ENCODE results near the gene COL6A5. TPM values are rescaled to one million over a fixed set of nuclear protein-coding genes. Genes with fewer than 3 reads are reported as not detected.
"Not testable (repeated sequence)": the region's sequence is repeated elsewhere in the genome, so short reads cannot be mapped to it uniquely, and the experiment has no call there.

COL6A5 gene
- total and polyA plus RNA-seq, 10 donors, result 0.07 to 0.15 TPM; not detected in 8

DNA sequence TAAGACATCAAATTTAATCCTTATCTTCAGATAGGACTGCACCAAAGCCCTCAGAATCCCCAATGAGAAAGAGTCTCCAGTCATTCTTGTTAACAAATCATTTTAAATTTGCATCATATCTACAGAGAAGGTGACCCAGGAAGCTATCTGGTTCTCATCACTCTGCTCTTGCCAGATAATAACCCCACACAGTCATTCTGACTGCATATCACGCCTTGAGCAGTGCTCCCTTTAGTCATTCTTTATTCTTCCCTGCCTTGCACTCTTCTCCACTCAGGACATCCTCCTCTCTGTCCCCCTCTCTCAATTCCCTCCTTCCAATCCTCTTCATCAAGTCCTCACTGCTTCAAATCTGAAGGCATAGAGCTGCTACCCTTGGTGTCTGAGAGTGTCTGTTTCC lies 87.8 kb downstream of the COL6A5 start:
- intact Hi-C loops (cut with DNase I; ENCODE audit: low total_unique reads), result no loop called here
- 67 to 85% (median 71%) methylated on average over 1 of the region's 1 CpG for WGBS, 5 donors
- H3K36me3 ChIP-seq, result no peaks in the 10 kb centered on the region
- TF ChIP-seq POLR2AphosphoS5 (IDR thresholded peaks at IDR 0.05) (no peak), POLR2A (IDR thresholded peaks at IDR 0.05) (no peak)
- TF ChIP-seq, protein P1, sequence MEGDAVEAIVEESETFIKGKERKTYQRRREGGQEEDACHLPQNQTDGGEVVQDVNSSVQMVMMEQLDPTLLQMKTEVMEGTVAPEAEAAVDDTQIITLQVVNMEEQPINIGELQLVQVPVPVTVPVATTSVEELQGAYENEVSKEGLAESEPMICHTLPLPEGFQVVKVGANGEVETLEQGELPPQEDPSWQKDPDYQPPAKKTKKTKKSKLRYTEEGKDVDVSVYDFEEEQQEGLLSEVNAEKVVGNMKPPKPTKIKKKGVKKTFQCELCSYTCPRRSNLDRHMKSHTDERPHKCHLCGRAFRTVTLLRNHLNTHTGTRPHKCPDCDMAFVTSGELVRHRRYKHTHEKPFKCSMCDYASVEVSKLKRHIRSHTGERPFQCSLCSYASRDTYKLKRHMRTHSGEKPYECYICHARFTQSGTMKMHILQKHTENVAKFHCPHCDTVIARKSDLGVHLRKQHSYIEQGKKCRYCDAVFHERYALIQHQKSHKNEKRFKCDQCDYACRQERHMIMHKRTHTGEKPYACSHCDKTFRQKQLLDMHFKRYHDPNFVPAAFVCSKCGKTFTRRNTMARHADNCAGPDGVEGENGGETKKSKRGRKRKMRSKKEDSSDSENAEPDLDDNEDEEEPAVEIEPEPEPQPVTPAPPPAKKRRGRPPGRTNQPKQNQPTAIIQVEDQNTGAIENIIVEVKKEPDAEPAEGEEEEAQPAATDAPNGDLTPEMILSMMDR (IDR thresholded peaks at IDR 0.05 in 8 of 11, conservative IDR thresholded peaks at IDR 0.05 in 3 of 11), result no peak
- H3K4me3 ChIP-seq, result no peak overlapping the region
- no peak for DNase-seq
- peaks cover 0 to 5% (median 0%) of the 10 kb centered on the region in 6 donors for H3K4me1 ChIP-seq
- H3K9me3 ChIP-seq, result peaks cover 0 to 13% (median 0%) of the 10 kb centered on the region in 8 donors
- H3K27ac ChIP-seq, result no peak overlapping the region
- no peaks in the 10 kb centered on the region for H3K27me3 ChIP-seq (replicated peaks in 1 of 7)

GRCh38 chr3:130442284-130442683 lies 96.8 kb downstream of the COL6A5 start:
- WGBS, 5 donors, result 23 to 58% (median 39%) methylated on average over 1 of the region's 1 CpG
- no peaks in the 10 kb centered on the region for H3K27me3 ChIP-seq (replicated peaks in 1 of 7)
- no peaks in the 10 kb centered on the region for H3K4me1 ChIP-seq
- H3K9me3 ChIP-seq, result no peaks in the 10 kb centered on the region
- no peak for DNase-seq
- no peaks in the 10 kb centered on the region for H3K36me3 ChIP-seq
- H3K4me3 ChIP-seq, result no peak overlapping the region
- TF ChIP-seq POLR2AphosphoS5 (IDR thresholded peaks at IDR 0.05) (no peak), POLR2A (IDR thresholded peaks at IDR 0.05) (no peak)
- TF ChIP-seq, protein P1 (IDR thresholded peaks at IDR 0.05 in 8 of 11, conservative IDR thresholded peaks at IDR 0.05 in 3 of 11), result no peak
- no peak overlapping the region for H3K27ac ChIP-seq
- intact Hi-C loops (cut with DNase I; ENCODE audit: low total_unique reads), result no loop called here

GRCh38 chr3:130446840-130447239 lies 101.4 kb downstream of the COL6A5 start:
- intact Hi-C loops (cut with DNase I; ENCODE audit: low total_unique reads); H3K4me3 ChIP-seq; H3K9me3 ChIP-seq; H3K4me1 ChIP-seq; H3K36me3 ChIP-seq; H3K27ac ChIP-seq; DNase-seq; H3K27me3 ChIP-seq (replicated peaks in 1 of 7): not testable (repeated sequence)
- WGBS, 5 donors, result 81 to 87% (median 82%) methylated on average over 6 of the region's 6 CpGs

GRCh38 chr3:130448155-130448554 lies 102.7 kb downstream of the COL6A5 start:
- H3K36me3 ChIP-seq; intact Hi-C loops (cut with DNase I; ENCODE audit: low total_unique reads); H3K27ac ChIP-seq; H3K4me1 ChIP-seq; H3K9me3 ChIP-seq; H3K27me3 ChIP-seq (replicated peaks in 1 of 7); H3K4me3 ChIP-seq; DNase-seq: not testable (repeated sequence)
- WGBS, 5 donors, result 52 to 65% (median 61%) methylated on average over 8 of the region's 8 CpGs

DNA sequence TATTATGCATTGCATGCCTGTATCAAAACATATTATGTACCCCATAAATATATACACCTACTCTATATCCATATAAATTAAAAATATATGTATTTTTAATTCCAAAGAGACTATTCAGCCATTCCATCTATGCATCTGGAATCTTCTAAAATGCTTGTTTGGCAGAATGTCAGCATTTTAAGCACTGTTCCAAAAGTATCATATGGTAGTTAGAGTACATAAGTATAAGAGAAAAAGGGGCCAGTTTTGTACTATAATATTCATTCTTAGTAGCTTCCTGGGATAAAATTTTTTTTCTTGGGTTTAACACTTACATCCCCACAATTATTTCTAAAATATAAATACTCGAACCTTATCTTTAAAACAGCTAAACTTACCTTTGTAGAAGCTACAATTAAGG lies 111.1 kb downstream of the COL6A5 start:
- Histone ChIP-seq H3K4me1 (no peaks in the 10 kb centered on the region), H3K36me3 (no peaks in the 10 kb centered on the region), H3K4me3 (no peak overlapping the region), H3K27ac (no peak overlapping the region), H3K9me3 (peaks cover 0 to 9% (median 0%) of the 10 kb centered on the region in 8 donors), H3K27me3 (replicated peaks in 1 of 7) (peaks cover 0 to 2% (median 0%) of the 10 kb centered on the region in 7 donors)
- WGBS, 5 donors, result 39 to 58% (median 53%) methylated on average over 1 of the region's 1 CpG
- intact Hi-C loops (cut with DNase I; ENCODE audit: low total_unique reads), result no loop called here
- no peak for DNase-seq
- TF ChIP-seq, protein P1 (IDR thresholded peaks at IDR 0.05 in 8 of 11, conservative IDR thresholded peaks at IDR 0.05 in 3 of 11), result no peak
- TF ChIP-seq POLR2AphosphoS5 (IDR thresholded peaks at IDR 0.05) (no peak), POLR2A (IDR thresholded peaks at IDR 0.05) (no peak)

All from spleen (tissue), 11 donors.